GM18873 (cell line): ENCODE measurements around the gene SOX3.

Source experiments
- ATAC-seq: cut with Tn5 transposase; IDR thresholded peaks from one replicate; pipeline ENCODE4 v1.9.1; 2021; ENCODE audit warnings: mild to moderate bottlenecking, moderate library complexity, moderate number of reproducible peaks; ENCODE audit not compliant: unreplicated experiment, low FRiP score

The SOX3 gene

DNA sequence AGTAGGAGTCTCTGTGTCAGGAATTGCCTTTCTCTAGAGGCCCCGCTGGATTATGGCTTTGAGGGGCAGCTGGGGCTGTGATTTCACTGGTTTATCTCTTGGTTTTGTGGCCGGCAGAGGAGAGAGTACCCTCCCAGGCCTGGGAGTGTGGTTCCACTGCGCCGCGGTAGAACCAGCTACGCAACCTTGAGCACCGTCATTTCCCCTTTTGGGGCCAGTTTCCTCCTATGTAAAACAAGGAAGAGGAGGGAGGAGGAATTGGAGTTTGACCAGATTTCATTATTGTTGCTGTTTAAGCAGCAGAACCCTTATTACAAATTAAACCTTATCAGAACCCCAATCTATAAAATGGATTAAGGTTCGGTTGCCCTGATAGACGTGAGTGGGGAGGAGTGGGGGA lies 4.4 kb downstream of the SOX3 start:
- ATAC-seq: no peak

DNA sequence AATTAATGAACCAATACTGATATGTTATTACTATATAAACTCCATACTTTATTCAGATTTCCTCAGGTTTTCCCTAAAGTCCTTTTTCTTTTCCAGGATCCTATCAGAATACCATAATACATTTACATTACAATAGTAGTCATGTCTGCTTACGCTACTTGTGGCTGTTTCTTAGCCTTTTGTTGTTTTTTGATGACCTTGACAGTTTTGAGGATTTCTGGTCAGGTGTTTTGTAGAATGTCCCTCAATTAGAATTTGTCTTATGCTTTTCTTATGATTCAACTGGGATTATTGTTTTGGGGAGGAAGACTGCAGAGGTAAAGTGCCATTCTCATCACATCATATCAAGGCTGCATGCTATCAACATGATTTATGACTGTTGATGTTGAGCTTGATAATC lies 9.1 kb downstream of the SOX3 start:
- ATAC-seq: no peak

DNA sequence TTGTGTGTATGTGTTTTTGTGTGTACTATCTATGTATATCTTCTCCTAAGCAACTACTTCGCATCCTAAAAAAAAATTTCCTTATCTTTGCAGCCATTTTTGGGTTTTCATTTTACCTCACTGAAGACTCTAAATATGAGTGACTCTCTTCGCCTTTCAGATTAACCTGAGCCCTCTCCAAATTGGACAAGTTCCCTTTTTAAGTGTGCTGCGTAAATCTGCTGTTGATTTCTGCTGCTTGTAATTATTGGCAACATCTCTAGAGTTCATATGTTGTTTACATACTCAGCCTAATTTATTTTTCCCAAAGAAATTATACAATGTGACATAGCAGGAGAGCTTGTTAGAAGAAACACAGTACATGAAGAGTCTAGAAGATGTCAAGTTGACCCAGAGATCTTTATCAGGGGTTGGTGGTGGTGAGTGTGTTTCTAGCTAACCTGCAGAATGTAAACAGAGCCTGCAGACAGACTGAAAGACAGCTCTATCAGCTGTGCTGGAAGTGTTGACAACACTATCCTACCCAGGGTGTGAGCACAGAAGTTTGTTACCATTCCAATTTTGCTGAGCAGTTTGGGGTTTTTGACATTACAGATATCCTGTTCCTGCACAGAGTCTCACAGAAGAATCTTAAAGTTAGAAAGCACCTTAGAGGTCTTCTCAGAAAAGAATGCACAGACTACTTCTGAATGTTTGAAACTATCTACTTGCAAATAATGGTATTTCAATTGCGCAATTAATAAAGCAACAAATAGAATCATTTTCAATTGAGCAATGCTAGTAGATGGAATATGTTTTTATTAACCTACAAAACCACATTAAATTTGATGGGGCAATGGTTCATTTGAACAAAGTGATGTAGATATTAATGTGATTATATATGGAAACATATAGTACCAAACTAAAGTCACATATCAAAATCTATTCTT lies 12.5 kb downstream of the SOX3 start:
- no peak for ATAC-seq

DNA sequence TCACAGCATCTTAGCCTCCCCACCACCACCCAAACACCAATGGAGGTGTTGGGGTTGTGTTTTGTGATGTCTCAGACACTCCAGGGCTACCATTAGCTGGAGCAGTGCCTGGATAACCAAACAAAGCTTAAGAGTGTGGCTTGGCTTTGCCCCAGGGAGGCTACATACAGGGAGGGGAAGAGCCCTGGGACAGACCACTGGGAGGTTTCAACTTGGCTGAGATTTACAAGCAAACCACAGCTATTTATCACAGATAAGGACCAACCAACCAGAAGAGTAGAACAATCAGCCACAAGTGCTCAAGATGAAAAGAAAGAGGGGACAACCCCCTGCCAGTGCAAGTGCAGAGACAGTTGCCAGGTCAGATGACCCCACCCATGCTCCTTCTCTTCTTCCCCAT lies 24.1 kb downstream of the SOX3 start:
- ATAC-seq: no peak

DNA sequence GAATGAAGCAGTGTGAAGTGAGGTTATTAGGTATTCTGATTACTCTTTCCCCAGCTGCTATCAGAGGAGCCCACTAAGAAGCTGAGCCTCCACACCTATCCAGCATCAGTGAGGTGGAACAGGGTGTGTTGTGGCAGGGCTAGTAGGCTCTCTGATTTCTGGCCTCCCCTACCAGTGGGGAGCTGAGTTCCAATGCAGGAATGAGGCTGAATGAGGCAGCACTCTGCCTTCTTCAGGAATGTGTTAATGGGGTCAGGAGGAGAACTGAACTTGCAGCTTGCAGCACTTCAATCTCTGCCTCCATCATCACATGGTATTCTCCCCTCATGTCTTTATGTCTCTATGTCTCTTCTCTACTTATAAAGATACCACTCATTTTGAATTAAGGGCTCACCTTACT lies 26.9 kb downstream of the SOX3 start:
- no peak for ATAC-seq

DNA sequence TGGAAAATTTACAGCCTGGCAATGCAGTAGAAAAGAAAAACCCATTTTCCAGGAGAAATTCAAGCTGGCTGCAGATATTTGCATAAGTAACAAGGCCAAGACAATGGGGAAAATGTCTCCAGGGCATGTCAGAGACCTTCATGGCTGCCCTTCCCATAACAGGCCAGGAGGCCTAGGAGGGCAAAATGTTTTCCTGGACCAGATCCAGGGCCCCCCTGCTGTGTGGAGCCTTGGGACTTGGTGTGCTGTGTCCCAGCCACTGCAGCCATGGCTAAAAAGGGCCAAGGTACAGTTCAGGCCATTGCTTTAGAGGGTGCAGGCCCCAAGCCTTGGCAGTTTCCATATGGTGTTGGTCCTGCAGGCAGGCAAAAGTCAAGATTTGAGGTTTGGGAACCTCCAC lies 29.8 kb downstream of the SOX3 start:
- no peak for ATAC-seq

DNA sequence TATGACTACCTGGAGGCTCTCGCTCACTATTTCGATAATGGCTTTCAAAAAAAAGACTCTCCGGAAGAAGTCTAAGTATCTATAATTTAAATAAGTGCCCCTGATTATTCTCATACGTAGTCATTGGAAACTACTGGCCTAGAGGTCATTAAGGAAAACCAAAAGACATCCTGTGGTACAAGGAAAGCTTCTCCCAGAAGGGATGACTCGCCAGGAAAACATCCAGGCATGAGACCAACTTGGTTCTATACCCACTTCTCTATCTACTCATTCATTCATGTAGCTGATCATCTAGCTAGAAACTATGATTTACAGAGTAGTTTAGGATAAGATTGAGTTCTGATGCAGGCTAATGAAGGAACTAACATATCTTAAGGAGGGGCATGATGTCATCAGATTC lies 37.7 kb downstream of the SOX3 start:
- no peak for ATAC-seq
